HEK293T (cell line): ENCODE data around the gene MRPL27.

ENCODE experiments used
- ARNT ChIP-seq: fragments of 450-650 bp; IDR thresholded peaks from 2 replicates; pipeline ENCODE4 v1.6.1; 2017; ENCODE audit warnings: mild to moderate bottlenecking
- ELF4 ChIP-seq: fragments of 450-650 bp; IDR thresholded peaks from 2 replicates; pipeline ENCODE4 v1.6.1; 2017; ENCODE audit warnings: antibody characterized with exemption
- FOXA1 ChIP-seq: fragments of 450-650 bp; IDR thresholded peaks from 2 replicates; pipeline ENCODE4 v1.6.1; 2016; ENCODE audit warnings: mild to moderate bottlenecking
- FOXM1 ChIP-seq: fragments of 450-650 bp; IDR thresholded peaks from 2 replicates; pipeline ENCODE4 v1.6.1; 2017; ENCODE audit warnings: mild to moderate bottlenecking, borderline replicate concordance
- HDGF ChIP-seq: fragments of 450-650 bp; IDR thresholded peaks from 2 replicates; pipeline ENCODE4 v1.6.1; 2017; ENCODE audit warnings: antibody characterized with exemption, borderline replicate concordance
- NFRKB ChIP-seq: fragments of 450-650 bp; IDR thresholded peaks from 2 replicates; pipeline ENCODE4 v1.6.1; 2016; ENCODE audit warnings: mild to moderate bottlenecking, moderate library complexity
- SP1 ChIP-seq: fragments of 450-650 bp; IDR thresholded peaks from 2 replicates; pipeline ENCODE4 v1.6.1; 2017
- TF ChIP-seq, protein P1 (sequence below): fragments of 450-650 bp; IDR thresholded peaks from 2 replicates; pipeline ENCODE4 v1.6.1; 2016

DNA sequence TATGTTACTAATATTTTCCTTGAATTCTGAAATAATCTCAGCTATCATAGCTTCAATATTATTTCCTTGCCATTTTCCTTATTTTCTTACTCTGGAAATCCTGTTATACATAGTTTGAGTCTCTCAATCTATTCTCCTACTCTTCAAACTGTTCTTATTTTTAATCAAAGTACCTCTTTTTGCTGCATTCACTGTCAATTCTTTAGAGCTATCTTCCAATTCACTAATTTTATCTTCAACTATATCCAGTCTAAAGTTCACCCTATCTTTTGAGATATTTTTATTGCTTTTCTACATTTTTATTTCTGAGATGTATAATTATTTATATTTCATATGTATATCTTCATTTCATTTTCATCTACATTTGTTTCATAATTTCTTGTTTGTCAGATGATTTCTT, 34.3 kb downstream of the MRPL27 start:
- no peak for TF ChIP-seq FOXA1
- no peak for TF ChIP-seq SP1
- TF ChIP-seq ARNT: no peak
- no peak for TF ChIP-seq ELF4
- TF ChIP-seq HDGF: no peak
- TF ChIP-seq, protein P1, sequence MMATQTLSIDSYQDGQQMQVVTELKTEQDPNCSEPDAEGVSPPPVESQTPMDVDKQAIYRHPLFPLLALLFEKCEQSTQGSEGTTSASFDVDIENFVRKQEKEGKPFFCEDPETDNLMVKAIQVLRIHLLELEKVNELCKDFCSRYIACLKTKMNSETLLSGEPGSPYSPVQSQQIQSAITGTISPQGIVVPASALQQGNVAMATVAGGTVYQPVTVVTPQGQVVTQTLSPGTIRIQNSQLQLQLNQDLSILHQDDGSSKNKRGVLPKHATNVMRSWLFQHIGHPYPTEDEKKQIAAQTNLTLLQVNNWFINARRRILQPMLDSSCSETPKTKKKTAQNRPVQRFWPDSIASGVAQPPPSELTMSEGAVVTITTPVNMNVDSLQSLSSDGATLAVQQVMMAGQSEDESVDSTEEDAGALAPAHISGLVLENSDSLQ: no peak
- TF ChIP-seq FOXM1: no peak
- no peak for TF ChIP-seq NFRKB
